Heart left ventricle (tissue), 13 donors: Measurements from ENCODE around the gene MTHFR.

Source experiments
- POLR2A ChIP-seq, 2 donors: fragments of 450-650 bp; IDR thresholded peaks; one replicate each; pipeline ENCODE4 v1.6.1; 2017; ENCODE audit warnings: antibody characterized with exemption in 2 of 2, mild to moderate bottlenecking in 2 of 2, moderate library complexity in 2 of 2
- TF ChIP-seq, protein P1 (sequence below), 12 donors: fragments of 200-600 bp; sonication (generic) in 4 of 12; IDR thresholded peaks; one replicate each; pipeline versions ENCODE4 v1.5.0 to v1.8.0; 2018 to 2022; ENCODE audit warnings: antibody characterized with exemption in 12 of 12, mild to moderate bottlenecking in 5 of 12
- donor health status: ischemic (EF 13 %, LVEDD 7.1; RV severe dilation, severe dysfunction).
- donor health status: DM: no; HTN: yes; CAD: no.
- donor health status: DM: no; HTN: no; CAD: no.
- donor health status: ischemic (EF 25% LVEDD 6.9; RV normal size, moderate dysfunction).
- donor health status: ischemic (EF 25% LVEDD 5.7; RV mildly dilated, moderate dysfunction).
- donor health status: ischemic (EF 35%, LVEDD 5.7; RV mildly dilated, moderate dysfunction).
- donor health status: nonischemic (EF 11% LVEDD 7.7; RV severe dilation, severe dysfunction).
- donor health status: DM: yes; HTN: yes; CAD: no.
- donor health status: PGD.
- donor health status: ischemic (EF 29% LVEDD 5.4; RV normal size, mild dysfunction).
- donor health status: nonischemic (EF 23%, LVEDD 6.1; RV moderate dilation, normal function).

GRCh38 chr1:11845641-11846335 lies 40.0 kb upstream of the MTHFR start:
- TF ChIP-seq, protein P1, sequence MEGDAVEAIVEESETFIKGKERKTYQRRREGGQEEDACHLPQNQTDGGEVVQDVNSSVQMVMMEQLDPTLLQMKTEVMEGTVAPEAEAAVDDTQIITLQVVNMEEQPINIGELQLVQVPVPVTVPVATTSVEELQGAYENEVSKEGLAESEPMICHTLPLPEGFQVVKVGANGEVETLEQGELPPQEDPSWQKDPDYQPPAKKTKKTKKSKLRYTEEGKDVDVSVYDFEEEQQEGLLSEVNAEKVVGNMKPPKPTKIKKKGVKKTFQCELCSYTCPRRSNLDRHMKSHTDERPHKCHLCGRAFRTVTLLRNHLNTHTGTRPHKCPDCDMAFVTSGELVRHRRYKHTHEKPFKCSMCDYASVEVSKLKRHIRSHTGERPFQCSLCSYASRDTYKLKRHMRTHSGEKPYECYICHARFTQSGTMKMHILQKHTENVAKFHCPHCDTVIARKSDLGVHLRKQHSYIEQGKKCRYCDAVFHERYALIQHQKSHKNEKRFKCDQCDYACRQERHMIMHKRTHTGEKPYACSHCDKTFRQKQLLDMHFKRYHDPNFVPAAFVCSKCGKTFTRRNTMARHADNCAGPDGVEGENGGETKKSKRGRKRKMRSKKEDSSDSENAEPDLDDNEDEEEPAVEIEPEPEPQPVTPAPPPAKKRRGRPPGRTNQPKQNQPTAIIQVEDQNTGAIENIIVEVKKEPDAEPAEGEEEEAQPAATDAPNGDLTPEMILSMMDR (IDR thresholded peaks at IDR 0.05): no peak
- TF ChIP-seq POLR2A (IDR thresholded peaks at IDR 0.05): no peak
